Memory B cell (primary cell): ENCODE results near the gene KYAT1.
A peak's percentile ranks its signal among the peaks of the same experiment; 100 is the strongest.

Experiments used
- ATAC-seq: fragments of 150-1000 bp; cut with Tn5 transposase; 2 replicates; pipeline ENCODE4 v1.10.0; 2021; ENCODE audit warnings: low read depth, mild to moderate bottlenecking, moderate library complexity
- DNase-seq, 2 donors: peaks; one replicate each; pipeline ENCODE4 v3.0.0; 2022; ENCODE audit warnings: low spot score in 2 of 2
- H3K27ac Mint-ChIP-seq: one replicate; pipeline ENCODE4 v1.8.0; 2022; ENCODE audit warnings: mild to moderate bottlenecking, moderate library complexity, mixed read lengths
- H3K27me3 Mint-ChIP-seq: one replicate; pipeline ENCODE4 v1.8.0; 2022; ENCODE audit warnings: mixed read lengths
- H3K36me3 Mint-ChIP-seq: one replicate; pipeline ENCODE4 v1.8.0; 2022; ENCODE audit warnings: mild to moderate bottlenecking, mixed read lengths
- H3K4me1 Mint-ChIP-seq: one replicate; pipeline ENCODE4 v1.8.0; 2022; ENCODE audit warnings: mixed read lengths
- H3K4me3 Mint-ChIP-seq: one replicate; pipeline ENCODE4 v1.8.0; 2022; ENCODE audit warnings: mild to moderate bottlenecking, moderate library complexity, mixed read lengths
- H3K9me3 Mint-ChIP-seq: one replicate; pipeline ENCODE4 v1.8.0; 2022; ENCODE audit warnings: mixed read lengths

KYAT1 gene

DNA sequence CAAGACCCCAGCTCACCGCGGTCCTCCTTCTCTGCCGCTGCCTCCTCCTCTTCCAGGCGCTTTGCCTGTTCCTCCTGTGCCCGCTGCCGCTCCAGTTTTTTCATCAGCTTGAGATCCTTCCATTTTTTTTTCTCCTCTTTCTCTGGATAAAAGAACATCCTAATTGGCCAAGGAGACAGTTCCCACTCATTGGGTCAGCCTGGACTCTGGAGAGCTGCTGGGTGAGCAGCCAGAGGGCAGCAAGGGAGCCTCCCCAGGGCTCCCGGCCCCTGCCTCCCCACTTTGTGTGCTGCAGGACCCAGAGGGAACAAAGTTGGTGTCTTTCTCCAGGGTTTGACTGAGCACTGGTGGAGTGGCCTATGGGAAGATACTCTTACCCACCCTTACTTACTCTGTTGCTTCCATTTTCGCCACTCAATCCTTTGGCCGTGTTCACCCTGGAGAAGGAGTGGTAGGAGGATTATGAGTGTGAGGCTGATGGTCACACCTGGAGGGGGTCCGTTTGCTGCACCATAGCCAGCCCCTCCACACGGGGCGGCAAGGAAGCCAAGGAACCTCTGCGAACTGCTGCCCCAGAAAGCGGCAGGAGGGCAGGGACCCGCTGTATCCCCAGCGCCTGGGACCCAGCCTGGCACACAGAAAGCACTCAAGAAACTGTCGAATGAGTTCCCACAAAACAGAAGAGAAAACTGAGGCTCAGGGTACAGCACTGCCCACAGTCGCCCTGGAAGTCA lies 52.9 kb downstream of the KYAT1 start:
- H3K4me1 Mint-ChIP-seq: peaks cover 10% of the 10 kb centered on the region
- no peaks in the 10 kb centered on the region for H3K9me3 Mint-ChIP-seq
- peak overlapping the region; percentile 98 for H3K4me3 Mint-ChIP-seq
- H3K27me3 Mint-ChIP-seq: no peaks in the 10 kb centered on the region
- DNase-seq (no peak), ATAC-seq (no peak)
- peak overlapping the region; percentile 95 for H3K27ac Mint-ChIP-seq
- H3K36me3 Mint-ChIP-seq: peaks cover 9% of the 10 kb centered on the region

DNA sequence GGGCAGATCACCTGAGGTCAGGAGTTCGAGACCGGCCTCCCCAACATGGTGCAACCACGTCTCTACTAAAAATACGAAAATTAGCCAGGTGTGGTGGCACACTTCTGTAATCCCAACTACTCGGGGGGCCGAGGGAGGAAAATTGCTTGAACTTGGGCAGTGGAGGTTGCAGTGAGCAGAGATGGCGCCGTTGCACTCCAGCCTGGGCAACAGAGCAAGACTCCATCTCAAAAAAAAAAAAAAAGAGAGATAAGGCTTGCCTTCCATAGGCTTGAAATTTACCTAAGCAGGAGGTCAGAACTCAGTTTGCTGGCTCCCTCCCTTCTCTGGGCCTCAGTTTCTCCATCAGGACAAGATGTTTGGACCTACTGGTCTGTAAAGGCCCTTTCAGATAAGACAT lies 53.5 kb downstream of the KYAT1 start:
- DNase-seq (no peak), ATAC-seq (no peak)
- Mint-ChIP-seq H3K27me3 (no peaks in the 10 kb centered on the region), H3K4me1 (peaks cover 10% of the 10 kb centered on the region), H3K27ac (peak overlapping the region; percentile 95), H3K4me3 (peak overlapping the region; percentile 98), H3K9me3 (no peaks in the 10 kb centered on the region), H3K36me3 (peaks cover 9% of the 10 kb centered on the region)

DNA sequence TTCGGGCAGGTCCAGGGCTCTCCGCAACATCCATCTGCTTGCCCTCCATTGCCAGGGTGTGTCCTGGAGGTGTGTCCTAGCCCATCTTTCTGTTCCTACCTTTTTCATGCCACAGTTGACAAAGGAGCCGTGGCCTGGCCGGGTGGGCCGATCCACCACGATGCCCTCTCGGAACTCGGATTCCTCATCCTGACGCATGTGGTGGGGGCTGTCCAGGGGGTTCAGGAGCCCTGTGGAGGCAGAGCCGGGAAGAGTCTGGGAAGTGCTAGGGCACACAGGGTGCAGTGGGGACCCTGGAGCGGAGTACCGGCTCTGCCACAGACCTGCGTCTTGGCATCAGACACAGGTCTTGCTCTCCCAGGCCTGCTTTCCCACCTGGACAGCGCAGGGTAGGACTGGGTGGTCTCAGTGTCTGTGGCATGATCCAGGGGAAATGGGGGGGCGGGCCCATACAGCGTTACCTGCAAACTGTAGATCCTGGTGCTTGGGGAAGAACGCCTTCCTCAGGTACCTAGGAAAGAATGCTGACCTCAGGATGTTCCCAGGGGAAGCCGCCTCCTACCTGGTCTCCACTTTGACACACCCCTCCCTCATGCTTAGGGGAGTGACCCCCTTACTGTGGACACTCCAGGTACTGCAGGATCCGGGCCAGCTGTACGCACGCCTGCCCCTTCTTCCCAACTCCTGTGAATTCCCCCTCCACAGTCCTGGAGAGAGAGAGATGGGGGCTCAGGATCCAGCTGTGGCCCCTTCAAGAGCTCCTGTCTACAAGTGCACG lies 55.6 kb downstream of the KYAT1 start:
- no peak overlapping the region for H3K27ac Mint-ChIP-seq
- DNase-seq: no peak
- no peak for ATAC-seq
- H3K4me1 Mint-ChIP-seq: peaks cover 13% of the 10 kb centered on the region
- peaks cover 15% of the 10 kb centered on the region for H3K36me3 Mint-ChIP-seq
- H3K9me3 Mint-ChIP-seq: no peaks in the 10 kb centered on the region
- H3K4me3 Mint-ChIP-seq: no peak overlapping the region
- H3K27me3 Mint-ChIP-seq: no peaks in the 10 kb centered on the region

DNA sequence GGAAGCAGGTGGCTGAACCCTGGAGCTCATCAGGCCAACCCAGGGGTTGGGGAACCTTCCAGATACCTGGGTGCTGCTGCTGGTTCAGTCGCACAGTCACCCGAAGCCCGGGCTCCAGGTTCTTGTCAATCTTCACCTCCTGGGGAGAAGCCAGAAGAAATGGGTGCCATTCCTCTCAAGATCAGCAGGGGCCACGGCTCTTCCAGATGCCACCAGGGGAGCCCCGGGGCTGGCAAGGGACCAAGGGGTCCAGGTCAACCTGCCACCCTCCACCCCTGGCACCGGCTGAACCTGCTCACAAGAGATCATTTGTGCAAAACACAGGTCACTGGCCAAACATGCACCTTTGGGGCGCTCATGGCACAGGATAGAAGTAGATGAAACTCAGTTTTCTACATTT lies 56.8 kb downstream of the KYAT1 start:
- no peak overlapping the region for H3K4me3 Mint-ChIP-seq

DNA sequence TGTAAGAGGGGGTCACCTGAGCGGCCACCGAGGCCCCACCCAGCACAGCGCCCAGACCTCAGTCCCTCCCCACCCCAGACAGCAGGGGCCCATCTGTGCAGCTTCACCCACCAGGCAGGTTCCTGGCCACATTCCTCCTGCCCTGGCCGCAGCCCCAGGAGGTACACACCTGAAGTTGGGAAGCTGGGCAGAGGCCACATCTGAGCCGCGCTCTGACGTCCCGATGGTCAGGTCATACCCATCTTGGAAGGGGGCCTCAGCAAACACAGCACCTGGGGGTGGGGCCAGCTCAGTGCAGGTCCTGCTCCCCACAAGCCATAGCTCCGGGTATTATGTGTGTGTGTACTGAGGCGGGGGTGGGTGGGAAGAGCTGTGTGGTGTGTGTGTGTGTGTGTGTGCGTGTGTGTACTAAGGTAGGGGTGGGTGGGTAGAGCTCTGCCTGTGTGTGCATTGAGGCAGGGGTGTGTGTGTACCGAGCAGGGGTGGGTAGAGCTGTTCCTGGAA lies 57.8 kb downstream of the KYAT1 start:
- Mint-ChIP-seq H3K27ac (no peak overlapping the region), H3K27me3 (no peaks in the 10 kb centered on the region)

More for the DNA sequence above, 56.8 kb downstream of the KYAT1 start:
- Mint-ChIP-seq H3K27me3 (no peaks in the 10 kb centered on the region), H3K4me1 (peaks cover 16% of the 10 kb centered on the region), H3K27ac (no peak overlapping the region), H3K9me3 (no peaks in the 10 kb centered on the region), H3K36me3 (peaks cover 17% of the 10 kb centered on the region)
- DNase-seq: no peak
- ATAC-seq: no peak

DNA sequence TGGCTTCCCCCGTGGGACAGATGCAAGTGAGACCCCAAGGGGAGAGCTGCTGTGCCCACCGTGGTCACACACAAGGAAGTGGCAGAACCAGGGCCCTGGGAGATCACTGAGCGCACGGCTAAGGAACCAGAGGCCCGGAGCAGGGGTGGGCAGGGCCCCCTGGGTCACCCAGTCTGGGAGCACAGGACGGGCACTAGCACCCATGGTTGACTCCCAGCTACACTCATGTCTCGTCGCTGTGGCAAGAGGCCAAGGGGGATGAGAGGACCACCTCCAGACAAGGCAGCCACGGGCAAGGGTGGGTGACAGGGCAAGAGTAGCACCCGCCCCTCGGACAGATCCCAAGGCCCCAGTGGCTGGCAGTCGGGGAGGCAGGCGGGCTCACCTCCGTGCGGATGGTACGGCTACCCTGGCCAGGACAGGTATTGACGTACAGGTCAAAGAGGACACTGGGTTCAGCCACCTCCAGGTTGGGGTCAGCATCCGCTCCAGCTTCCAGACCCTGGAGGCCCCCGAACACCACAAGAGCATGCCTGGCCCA lies 58.3 kb downstream of the KYAT1 start:
- H3K9me3 Mint-ChIP-seq: no peaks in the 10 kb centered on the region
- peaks cover 15% of the 10 kb centered on the region for H3K4me1 Mint-ChIP-seq
- peaks cover 16% of the 10 kb centered on the region for H3K36me3 Mint-ChIP-seq
- no peak for DNase-seq
- no peak for ATAC-seq
- H3K27ac Mint-ChIP-seq: no peak overlapping the region
- H3K4me3 Mint-ChIP-seq: no peak overlapping the region
- H3K27me3 Mint-ChIP-seq: no peaks in the 10 kb centered on the region

More for the DNA sequence above, 57.8 kb downstream of the KYAT1 start:
- H3K36me3 Mint-ChIP-seq: peaks cover 16% of the 10 kb centered on the region
- no peak for DNase-seq
- H3K9me3 Mint-ChIP-seq: no peaks in the 10 kb centered on the region
- H3K4me1 Mint-ChIP-seq: peaks cover 19% of the 10 kb centered on the region
- no peak for ATAC-seq
- no peak overlapping the region for H3K4me3 Mint-ChIP-seq

DNA sequence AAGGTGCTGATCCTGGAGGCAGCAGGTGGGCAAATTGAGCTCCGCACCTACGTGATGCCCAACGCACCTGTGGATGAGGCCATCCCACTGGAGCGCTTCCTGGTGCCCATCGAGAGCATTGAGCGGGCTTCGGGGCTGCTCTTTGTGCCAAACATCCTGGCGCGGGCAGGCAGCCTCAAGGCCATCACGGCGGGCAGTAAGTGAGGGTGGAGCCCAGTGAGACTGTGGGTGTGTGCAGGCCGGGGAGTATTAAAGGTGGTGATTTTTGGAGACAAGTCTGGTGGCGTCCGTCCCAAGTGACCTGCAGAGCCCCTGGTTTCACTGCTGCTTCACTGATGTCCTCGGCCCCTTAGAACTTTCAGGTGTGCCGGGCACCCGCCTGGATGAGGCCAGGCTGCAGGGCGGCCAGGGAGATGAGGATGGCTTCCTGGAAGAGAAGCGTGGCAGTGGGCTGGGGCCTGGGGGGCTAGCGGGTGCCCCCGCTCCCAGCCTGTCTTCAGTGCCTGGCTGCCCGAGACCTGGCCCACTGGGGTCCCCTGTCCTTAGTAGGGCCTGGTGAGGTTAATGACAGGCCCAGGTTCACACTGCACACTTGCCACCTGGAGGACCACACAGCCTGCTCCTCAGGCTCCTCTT lies 59.2 kb downstream of the KYAT1 start:
- Mint-ChIP-seq H3K4me1 (peaks cover 15% of the 10 kb centered on the region), H3K4me3 (no peak overlapping the region), H3K27me3 (no peaks in the 10 kb centered on the region), H3K27ac (no peak overlapping the region), H3K9me3 (no peaks in the 10 kb centered on the region), H3K36me3 (peaks cover 16% of the 10 kb centered on the region)
- ATAC-seq (no peak), DNase-seq (no peak)

DNA sequence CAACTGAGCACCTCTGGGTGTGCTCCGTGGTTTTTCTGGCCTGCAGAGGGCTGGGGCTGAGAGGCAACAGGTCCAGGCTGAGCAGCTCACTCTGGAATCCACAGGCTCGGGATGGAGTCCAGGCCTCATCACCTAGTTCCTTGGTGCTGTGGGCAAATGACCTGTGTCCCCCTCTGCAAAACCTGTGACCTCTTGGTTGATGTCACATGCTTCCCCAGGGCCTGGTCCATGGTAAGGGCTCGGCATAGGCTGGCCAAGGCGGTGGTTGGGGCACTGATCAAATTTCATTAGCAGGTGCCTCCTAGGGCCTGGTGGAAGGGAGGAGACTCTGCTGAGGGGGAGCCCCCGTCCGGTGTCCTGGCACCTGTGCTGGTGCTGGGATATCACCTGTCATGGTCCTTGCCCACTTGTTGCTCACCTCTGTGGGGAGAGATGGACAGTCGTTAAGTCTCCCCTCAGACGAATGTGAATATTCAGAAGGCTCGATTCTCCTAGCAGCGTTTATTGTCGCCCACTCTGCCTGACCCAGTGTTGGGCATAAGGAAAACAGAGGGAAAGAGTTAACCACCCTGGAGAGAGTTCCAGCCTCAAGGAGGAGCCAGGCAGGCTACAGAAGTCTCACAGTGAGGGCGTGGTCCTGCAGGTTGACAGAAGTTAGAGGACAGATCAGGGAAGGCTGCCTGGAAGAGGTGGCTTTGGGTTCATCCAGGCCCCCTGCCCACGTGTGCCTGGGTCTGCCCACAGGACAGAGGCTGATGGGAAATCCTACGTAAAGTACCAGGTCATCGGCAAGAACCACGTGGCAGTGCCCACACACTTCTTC lies 60.0 kb downstream of the KYAT1 start:
- H3K27me3 Mint-ChIP-seq: no peaks in the 10 kb centered on the region
- DNase-seq: no peak
- peaks cover 15% of the 10 kb centered on the region for H3K4me1 Mint-ChIP-seq
- peak overlapping the region; percentile 45 for H3K4me3 Mint-ChIP-seq
- no peak overlapping the region for H3K27ac Mint-ChIP-seq
- H3K36me3 Mint-ChIP-seq: peaks cover 12% of the 10 kb centered on the region
- H3K9me3 Mint-ChIP-seq: no peaks in the 10 kb centered on the region
- ATAC-seq: no peak

DNA sequence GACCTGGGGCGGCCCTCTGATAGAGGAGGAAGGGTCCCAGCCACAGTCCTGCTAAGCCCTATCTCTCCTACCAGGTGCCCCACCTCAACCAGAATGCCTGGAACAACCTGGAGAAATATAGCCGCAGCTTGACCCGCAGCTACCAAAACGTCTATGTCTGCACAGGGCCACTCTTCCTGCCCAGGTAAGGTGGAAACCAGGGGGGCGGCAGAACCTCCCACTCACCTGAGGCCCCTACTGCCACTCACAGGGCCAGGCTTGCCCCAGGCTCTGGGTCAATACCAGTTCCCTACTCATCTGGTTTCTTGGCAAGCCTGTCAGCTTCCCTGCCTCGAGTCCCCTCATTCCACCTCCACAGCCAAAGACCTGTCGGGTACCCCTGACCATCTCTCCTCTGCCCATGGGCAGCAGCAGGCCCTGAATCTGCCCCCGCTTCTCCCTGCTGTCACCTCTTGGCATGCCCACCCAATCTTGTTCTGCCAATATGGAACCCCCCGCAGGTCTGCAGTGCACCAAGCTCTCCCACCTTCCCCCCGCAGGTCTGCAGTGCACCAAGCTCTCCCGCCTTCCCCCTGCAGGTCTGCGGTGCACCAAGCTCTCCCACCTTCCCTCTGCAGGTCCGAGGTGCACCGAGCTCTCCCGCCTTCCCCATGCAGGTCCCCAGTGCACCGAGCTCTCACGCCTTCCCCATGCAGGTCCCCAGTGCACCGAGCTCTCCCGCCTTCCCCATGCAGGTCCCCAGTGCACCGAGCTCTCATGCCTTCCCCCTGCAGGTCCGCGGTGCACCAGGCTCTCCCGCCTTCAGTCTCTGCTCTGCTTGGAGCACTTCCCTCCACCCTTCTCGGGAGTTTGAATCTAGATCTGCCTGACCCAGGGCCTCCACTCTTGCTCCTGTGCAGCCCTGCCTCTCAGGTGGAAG lies 60.8 kb downstream of the KYAT1 start:
- Mint-ChIP-seq H3K4me3 (peak overlapping the region; percentile 45), H3K9me3 (no peaks in the 10 kb centered on the region), H3K36me3 (peaks cover 12% of the 10 kb centered on the region), H3K27me3 (no peaks in the 10 kb centered on the region), H3K4me1 (peaks cover 15% of the 10 kb centered on the region), H3K27ac (no peak overlapping the region)
- DNase-seq (no peak), ATAC-seq (no peak)

DNA sequence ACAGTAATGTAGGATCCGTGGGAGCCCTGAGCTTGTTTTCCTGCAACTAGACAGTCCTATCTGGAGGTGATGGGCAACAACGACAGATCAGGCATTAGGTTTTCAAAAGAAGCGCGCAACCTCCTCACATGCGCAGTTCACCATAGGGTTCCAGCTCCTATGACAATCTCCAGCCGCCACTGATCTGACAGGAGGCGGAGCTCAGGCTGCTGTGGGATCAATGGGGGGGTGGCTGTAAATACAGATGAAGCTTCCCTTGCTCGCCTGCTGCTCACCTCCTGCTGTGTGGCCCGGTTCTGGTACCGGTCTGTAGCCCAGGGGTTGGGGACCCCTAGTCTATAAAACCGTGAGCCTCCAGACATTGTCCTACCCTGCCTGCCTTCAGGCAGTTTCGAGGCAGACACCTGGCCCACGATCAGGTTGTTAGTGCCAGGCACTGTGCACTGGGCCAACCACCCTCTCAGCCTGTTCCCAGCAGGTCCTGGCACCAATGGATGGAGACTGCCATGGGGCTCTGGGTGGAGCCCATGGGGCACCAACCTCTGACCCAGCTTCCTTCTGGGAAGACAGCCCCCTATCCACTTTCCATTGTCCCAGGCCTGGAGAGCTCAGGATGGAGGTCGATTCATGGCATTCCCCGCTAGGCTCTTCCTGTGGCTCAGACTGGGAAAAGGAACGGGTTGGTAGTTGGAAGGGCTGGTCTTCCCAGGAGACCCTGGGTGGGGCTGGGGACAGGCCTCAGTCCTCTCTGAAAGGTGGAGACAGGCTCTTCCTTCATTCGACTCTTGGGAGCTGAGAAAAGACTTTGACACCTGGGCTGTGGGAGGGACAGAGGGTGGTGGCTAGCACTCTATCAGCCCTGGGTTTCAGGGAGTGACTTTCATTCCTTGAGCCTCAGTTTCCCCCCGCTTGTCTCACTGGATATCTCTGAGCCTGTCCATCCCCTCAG lies 61.8 kb downstream of the KYAT1 start:
- Mint-ChIP-seq H3K36me3 (peaks cover 8% of the 10 kb centered on the region), H3K9me3 (no peaks in the 10 kb centered on the region), H3K27ac (no peak overlapping the region), H3K27me3 (no peaks in the 10 kb centered on the region), H3K4me3 (peak overlapping the region; percentile 52), H3K4me1 (peaks cover 17% of the 10 kb centered on the region)
- no peak for ATAC-seq
- DNase-seq: no peak

DNA sequence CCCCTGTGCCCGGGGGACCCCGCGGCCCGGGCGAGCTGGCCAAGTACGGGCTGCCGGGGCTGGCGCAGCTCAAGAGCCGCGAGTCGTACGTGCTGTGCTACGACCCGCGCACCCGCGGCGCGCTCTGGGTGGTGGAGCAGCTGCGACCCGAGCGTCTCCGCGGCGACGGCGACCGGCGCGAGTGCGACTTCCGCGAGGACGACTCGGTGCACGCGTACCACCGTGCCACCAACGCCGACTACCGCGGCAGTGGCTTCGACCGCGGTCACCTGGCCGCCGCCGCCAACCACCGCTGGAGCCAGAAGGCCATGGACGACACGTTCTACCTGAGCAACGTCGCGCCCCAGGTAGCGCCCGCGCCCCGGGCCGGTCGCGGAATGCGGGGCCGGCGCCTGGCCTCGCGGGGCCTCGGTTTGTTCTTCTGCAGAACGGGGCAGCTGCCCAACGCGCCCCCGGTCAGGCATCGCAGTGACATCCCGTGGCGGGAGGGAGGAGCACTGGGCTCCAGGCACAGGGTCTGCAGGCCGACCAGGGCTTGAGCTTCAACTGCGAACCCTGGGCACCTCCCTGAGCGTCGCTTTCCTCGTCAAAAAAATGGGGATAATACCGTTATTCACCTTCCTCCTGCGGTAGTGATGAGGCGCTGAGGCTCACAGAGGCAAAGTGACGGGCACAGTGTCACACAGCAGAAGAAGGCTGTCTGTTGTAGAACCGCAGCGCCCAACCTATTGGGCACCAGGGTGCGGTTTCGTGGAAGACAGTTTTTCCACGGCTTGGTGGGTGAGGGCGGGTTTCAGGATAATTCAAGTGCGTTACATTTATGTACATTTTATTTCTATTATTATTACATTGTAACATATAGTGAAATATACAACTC lies 62.7 kb downstream of the KYAT1 start:
- Mint-ChIP-seq H3K36me3 (peaks cover 8% of the 10 kb centered on the region), H3K27me3 (no peaks in the 10 kb centered on the region), H3K4me3 (peak overlapping the region; percentile 83), H3K27ac (no peak overlapping the region), H3K4me1 (peaks cover 17% of the 10 kb centered on the region), H3K9me3 (no peaks in the 10 kb centered on the region)
- ATAC-seq (peak; percentile 44), DNase-seq (peak in 1 of 2 donors; percentile 20)
